WTC11 (cell line): ENCODE results near the gene PCGF3. TPM values are rescaled to one million over a fixed set of nuclear protein-coding genes. Genes with fewer than 3 reads are reported as not detected.

Source experiments
- ATAC-seq: fragments of 200-7000 bp; cut with Tn5 transposase; 2 replicates; pipeline ENCODE4 v1.10.0; 2021; ENCODE audit warnings: mild to moderate bottlenecking, moderate library complexity
- CTCF ChIA-PET: fragments of 300-600 bp; sonication (Branson Sonifier 250); formaldehyde crosslinking; loops from one replicate; lab custom pipeline; 2021; ENCODE audit warnings: antibody characterized with exemption; lab: Charles Lee
- POLR2A ChIA-PET: fragments of 350-600 bp; sonication (Branson Sonifier 250); formaldehyde crosslinking; loops from one replicate; lab custom pipeline; 2021; ENCODE audit warnings: antibody characterized with exemption; lab: Charles Lee
- DNase-seq: peaks from one replicate; pipeline ENCODE4 v3.0.0; 2021; ENCODE audit warnings: low spot score
- H3K27ac Mint-ChIP-seq: 2 replicates; pipeline ENCODE4 v1.8.0; 2021; ENCODE audit warnings: mixed read lengths
- H3K27me3 Mint-ChIP-seq: 2 replicates; pipeline ENCODE4 v1.8.0; 2021; ENCODE audit warnings: low read depth, mild to moderate bottlenecking, moderate library complexity, mixed read lengths
- H3K36me3 Mint-ChIP-seq: 2 replicates; pipeline ENCODE4 v1.8.0; 2021; ENCODE audit warnings: mixed read lengths
- H3K4me1 Mint-ChIP-seq: 2 replicates; pipeline ENCODE4 v1.8.0; 2022; ENCODE audit warnings: mixed read lengths
- H3K4me3 Mint-ChIP-seq: 2 replicates; pipeline ENCODE4 v1.8.0; 2021; ENCODE audit warnings: mild to moderate bottlenecking, moderate library complexity, mixed read lengths
- H3K9me3 Mint-ChIP-seq: 2 replicates; pipeline ENCODE4 v1.8.0; 2021; ENCODE audit warnings: mixed read lengths
- CDX4 ChIP-seq: fragments of 250-450 bp; sonication (Bioruptor Pico); IDR thresholded peaks from 2 replicates; pipeline ENCODE4 v1.9.0; 2021; ENCODE audit warnings: moderate library complexity, mild to moderate bottlenecking, inconsistent platforms, borderline replicate concordance
- EMX1 ChIP-seq: fragments of 250-450 bp; sonication (Bioruptor Pico); IDR thresholded peaks from 2 replicates; pipeline ENCODE4 v1.8.0; 2021; ENCODE audit warnings: mild to moderate bottlenecking
- ERG ChIP-seq: fragments of 250-450 bp; sonication (Bioruptor Pico); IDR thresholded peaks from 2 replicates; pipeline ENCODE4 v1.8.0; 2021; ENCODE audit warnings: mild to moderate bottlenecking
- GRHL2 ChIP-seq: fragments of 250-450 bp; sonication (Bioruptor Pico); IDR thresholded peaks from 2 replicates; pipeline ENCODE4 v1.8.0; 2022; ENCODE audit warnings: mild to moderate bottlenecking, moderate library complexity; ENCODE audit not compliant: insufficient replicate concordance, severe bottlenecking
- HMGA2 ChIP-seq: fragments of 250-450 bp; sonication (Bioruptor Pico); IDR thresholded peaks from 2 replicates; pipeline ENCODE4 v1.4.0; 2021; ENCODE audit warnings: mild to moderate bottlenecking, moderate library complexity
- IRF1 ChIP-seq: sonication (generic); formaldehyde crosslinking; IDR thresholded peaks from 2 replicates; pipeline ENCODE4 v1.8.0; 2023; ENCODE audit warnings: missing genetic modification reagents
- MYBL2 ChIP-seq: sonication (generic); formaldehyde crosslinking; IDR thresholded peaks from 2 replicates; pipeline ENCODE4 v1.8.1; 2023; ENCODE audit warnings: mild to moderate bottlenecking, moderate library complexity, missing genetic modification reagents
- NFYB ChIP-seq: sonication (generic); formaldehyde crosslinking; conservative IDR thresholded peaks from 2 replicates; pipeline ENCODE4 v1.8.0; 2022; ENCODE audit warnings: low read depth, missing genetic modification reagents
- NR3C1 ChIP-seq: sonication (generic); formaldehyde crosslinking; conservative IDR thresholded peaks from 2 replicates; pipeline ENCODE4 v1.8.1; 2023; ENCODE audit warnings: low read depth, mild to moderate bottlenecking, missing genetic modification reagents
- PRDM15 ChIP-seq: sonication (generic); formaldehyde crosslinking; IDR thresholded peaks from 2 replicates; pipeline ENCODE4 v1.8.0; 2022; ENCODE audit warnings: missing genetic modification reagents
- SMAD3 ChIP-seq: sonication (generic); formaldehyde crosslinking; IDR thresholded peaks from 2 replicates; pipeline ENCODE4 v1.8.0; 2022; ENCODE audit warnings: missing genetic modification reagents, mild to moderate bottlenecking, borderline replicate concordance
- SOX15 ChIP-seq: fragments of 250-450 bp; sonication (Bioruptor Pico); IDR thresholded peaks from 2 replicates; pipeline ENCODE4 v1.9.0; 2021; ENCODE audit warnings: mild to moderate bottlenecking
- ZNF121 ChIP-seq: sonication (generic); formaldehyde crosslinking; IDR thresholded peaks from 2 replicates; pipeline ENCODE4 v1.8.0; 2023; ENCODE audit warnings: missing genetic modification reagents
- ZNF423 ChIP-seq: fragments of 250-450 bp; sonication (Bioruptor Pico); IDR thresholded peaks from 2 replicates; pipeline ENCODE4 v2.1.2; 2022; ENCODE audit warnings: mild to moderate bottlenecking, moderate library complexity
- ZNF671 ChIP-seq: fragments of 250-450 bp; sonication (Bioruptor Pico); IDR thresholded peaks from 2 replicates; pipeline ENCODE4 v1.8.0; 2021; ENCODE audit warnings: mild to moderate bottlenecking
- ZSCAN18 ChIP-seq: fragments of 250-450 bp; sonication (Bioruptor Pico); IDR thresholded peaks from 2 replicates; pipeline ENCODE4 v2.1.2; 2022; ENCODE audit warnings: mild to moderate bottlenecking, moderate library complexity
- total RNA-seq: library from RNA; stranded (reverse); gene quantifications from 3 replicates; pipeline ENCODE4 v1.2.3, GENCODE V29; 2021
- TF ChIP-seq, protein P1 (sequence below): sonication (generic); formaldehyde crosslinking; IDR thresholded peaks from 2 replicates; pipeline ENCODE4 v1.8.1; 2023; ENCODE audit warnings: mild to moderate bottlenecking, missing genetic modification reagents, borderline replicate concordance

Gene PCGF3
- total RNA-seq, 1 experiment from 2014 or later: 65.7 TPM

DNA sequence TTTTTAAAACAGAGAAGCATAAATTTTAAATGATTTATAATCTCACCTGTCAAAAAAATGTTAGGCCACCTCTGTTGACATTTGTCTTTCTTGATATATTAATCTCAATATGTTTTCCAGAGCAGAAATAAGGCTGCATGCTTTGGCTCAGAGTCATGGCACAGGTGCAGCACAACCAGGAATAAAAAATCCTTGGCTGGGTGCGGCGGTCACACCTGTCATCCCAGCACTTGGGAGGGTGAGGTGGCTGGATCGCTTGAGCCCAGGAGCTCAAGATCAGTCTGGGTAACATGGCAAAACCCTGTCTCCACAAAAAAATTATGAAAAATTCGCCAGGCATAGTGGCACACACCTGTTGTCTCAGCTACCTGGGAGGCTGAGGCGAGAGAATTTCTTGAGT, 102.2 kb downstream of the PCGF3 start (continued):
- no peak for TF ChIP-seq ERG
- no peak for TF ChIP-seq NR3C1 (CRISPR knock-in tag)
- no peak for TF ChIP-seq NFYB (CRISPR knock-in tag)
- TF ChIP-seq ZNF121 (CRISPR knock-in tag): no peak
- TF ChIP-seq GRHL2 (CRISPR knock-in tag): no peak
- TF ChIP-seq MYBL2 (CRISPR knock-in tag): no peak
- TF ChIP-seq IRF1: no peak
- TF ChIP-seq EMX1 (CRISPR knock-in tag): no peak
- TF ChIP-seq ZNF671 (CRISPR knock-in tag): no peak
- TF ChIP-seq, all 79 proteins: peak for 0

DNA sequence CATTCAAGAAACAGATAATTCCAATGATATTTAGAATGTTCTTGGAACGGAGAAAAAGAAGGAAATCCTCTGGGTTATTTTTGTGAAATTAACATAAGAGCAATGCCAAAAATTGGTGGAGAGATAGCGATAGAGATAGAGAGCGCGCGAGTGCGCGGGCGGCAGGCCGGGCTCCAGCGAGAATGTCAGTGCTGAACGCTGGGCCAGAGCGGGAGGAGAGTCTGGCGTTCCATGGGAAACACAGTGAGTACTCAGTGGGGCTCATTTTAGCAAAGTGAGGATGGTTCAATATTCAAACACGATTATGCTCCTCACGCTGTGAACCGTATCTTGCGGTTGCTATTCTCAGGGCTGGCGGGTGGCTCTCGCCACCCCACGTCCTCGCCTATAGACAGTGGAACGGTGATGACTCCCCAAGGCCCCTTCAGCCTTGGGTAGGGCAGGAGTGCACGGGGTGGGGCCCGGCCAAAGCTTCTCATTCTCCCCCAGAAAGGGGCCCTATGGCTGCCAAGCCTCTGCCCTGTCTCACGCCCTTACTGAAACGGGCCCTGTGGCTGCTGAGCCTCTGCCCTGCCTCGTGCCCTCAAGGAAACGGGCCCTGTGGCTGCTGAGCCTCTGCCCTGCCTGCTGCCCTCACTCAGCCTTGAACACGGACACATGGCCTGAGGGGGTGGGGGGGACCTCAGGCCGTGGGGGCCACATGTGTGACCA, 103.4 kb downstream of the PCGF3 start:
- H3K27ac Mint-ChIP-seq: no peak overlapping the region
- peaks cover 13% of the 10 kb centered on the region for H3K9me3 Mint-ChIP-seq
- H3K27me3 Mint-ChIP-seq: peaks cover 97% of the 10 kb centered on the region
- ChIA-PET CTCF (no interaction called here), POLR2A (no interaction called here)
- ATAC-seq (no peak), DNase-seq (no peak)
- H3K4me1 Mint-ChIP-seq: no peaks in the 10 kb centered on the region
- no peak for TF ChIP-seq ZNF423 (CRISPR knock-in tag)
- TF ChIP-seq, protein P1, sequence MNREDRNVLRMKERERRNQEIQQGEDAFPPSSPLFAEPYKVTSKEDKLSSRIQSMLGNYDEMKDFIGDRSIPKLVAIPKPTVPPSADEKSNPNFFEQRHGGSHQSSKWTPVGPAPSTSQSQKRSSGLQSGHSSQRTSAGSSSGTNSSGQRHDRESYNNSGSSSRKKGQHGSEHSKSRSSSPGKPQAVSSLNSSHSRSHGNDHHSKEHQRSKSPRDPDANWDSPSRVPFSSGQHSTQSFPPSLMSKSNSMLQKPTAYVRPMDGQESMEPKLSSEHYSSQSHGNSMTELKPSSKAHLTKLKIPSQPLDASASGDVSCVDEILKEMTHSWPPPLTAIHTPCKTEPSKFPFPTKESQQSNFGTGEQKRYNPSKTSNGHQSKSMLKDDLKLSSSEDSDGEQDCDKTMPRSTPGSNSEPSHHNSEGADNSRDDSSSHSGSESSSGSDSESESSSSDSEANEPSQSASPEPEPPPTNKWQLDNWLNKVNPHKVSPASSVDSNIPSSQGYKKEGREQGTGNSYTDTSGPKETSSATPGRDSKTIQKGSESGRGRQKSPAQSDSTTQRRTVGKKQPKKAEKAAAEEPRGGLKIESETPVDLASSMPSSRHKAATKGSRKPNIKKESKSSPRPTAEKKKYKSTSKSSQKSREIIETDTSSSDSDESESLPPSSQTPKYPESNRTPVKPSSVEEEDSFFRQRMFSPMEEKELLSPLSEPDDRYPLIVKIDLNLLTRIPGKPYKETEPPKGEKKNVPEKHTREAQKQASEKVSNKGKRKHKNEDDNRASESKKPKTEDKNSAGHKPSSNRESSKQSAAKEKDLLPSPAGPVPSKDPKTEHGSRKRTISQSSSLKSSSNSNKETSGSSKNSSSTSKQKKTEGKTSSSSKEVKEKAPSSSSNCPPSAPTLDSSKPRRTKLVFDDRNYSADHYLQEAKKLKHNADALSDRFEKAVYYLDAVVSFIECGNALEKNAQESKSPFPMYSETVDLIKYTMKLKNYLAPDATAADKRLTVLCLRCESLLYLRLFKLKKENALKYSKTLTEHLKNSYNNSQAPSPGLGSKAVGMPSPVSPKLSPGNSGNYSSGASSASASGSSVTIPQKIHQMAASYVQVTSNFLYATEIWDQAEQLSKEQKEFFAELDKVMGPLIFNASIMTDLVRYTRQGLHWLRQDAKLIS (CRISPR knock-in tag): no peak
- TF ChIP-seq CDX4 (CRISPR knock-in tag): no peak
- no peak for TF ChIP-seq SOX15 (CRISPR knock-in tag)
- H3K4me3 Mint-ChIP-seq: no peak overlapping the region
- no peaks in the 10 kb centered on the region for H3K36me3 Mint-ChIP-seq

DNA sequence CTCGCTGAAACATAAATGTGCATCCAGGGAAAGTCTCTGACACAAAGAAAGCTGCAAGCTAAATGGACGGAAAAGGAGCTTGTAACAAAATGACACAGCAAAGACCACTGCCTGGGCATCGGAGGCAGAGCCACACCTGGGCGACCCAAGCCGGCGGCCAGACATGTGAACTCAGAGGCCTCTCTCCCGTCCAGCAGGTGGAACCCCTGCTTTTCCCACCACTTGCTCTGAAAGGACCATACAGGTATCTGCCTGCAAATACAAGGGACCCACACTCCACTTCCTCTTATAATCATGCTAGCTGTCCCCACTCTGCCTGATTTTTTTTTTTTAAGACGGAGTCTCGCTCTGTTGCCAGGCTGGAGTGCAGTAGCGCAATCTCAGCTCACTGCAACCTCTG, 108.3 kb downstream of the PCGF3 start:
- DNase-seq: peak; percentile 47
- POLR2A ChIA-PET: no interaction called here
- ATAC-seq: peak; percentile 77
- Mint-ChIP-seq H3K27me3 (peaks cover 98% of the 10 kb centered on the region), H3K4me3 (no peak overlapping the region), H3K36me3 (no peaks in the 10 kb centered on the region), H3K9me3 (0 out of 2 replicates have a peak, but pooled peaks cover 2% of the 10 kb centered on the region), H3K27ac (no peak overlapping the region), H3K4me1 (no peaks in the 10 kb centered on the region)
- CTCF ChIA-PET: interaction anchor here (0.6 to 2.3 kb wide), 8 partner anchors 27 to 211 kb away, joined by 3 to 7 read pairs (median 3); no protein-coding TSS in a partner anchor
- no peak for TF ChIP-seq SMAD3 (CRISPR knock-in tag)
- TF ChIP-seq PRDM15 (CRISPR knock-in tag): no peak
- TF ChIP-seq ZSCAN18 (CRISPR knock-in tag): no peak
- TF ChIP-seq, protein P1 (CRISPR knock-in tag): no peak
- TF ChIP-seq HMGA2 (CRISPR knock-in tag): no peak
- TF ChIP-seq ZNF671 (CRISPR knock-in tag): no peak
